IPS-18a (cell line): ENCODE data around the gene ALDH1A3.
"Not testable (repeated sequence)": the region's sequence is repeated elsewhere in the genome, so short reads cannot be mapped to it uniquely, and the experiment has no call there.

Experiments
- H3K27ac ChIP-seq: one replicate; pipeline ENCODE4 v1.5.1; 2013; ENCODE audit warnings: low read length
- H3K27me3 ChIP-seq: one replicate; pipeline ENCODE4 v1.6.1; 2013; ENCODE audit warnings: mild to moderate bottlenecking, low read length; ENCODE audit not compliant: control insufficient read depth, insufficient read depth
- H3K36me3 ChIP-seq: one replicate; pipeline ENCODE4 v1.6.1; 2013; ENCODE audit warnings: low read depth, low read length; ENCODE audit not compliant: control insufficient read depth
- H3K4me1 ChIP-seq: one replicate; pipeline ENCODE4 v1.6.1; 2013; ENCODE audit warnings: low read depth, low read length; ENCODE audit not compliant: control insufficient read depth
- H3K4me3 ChIP-seq: one replicate; pipeline ENCODE4 v1.5.1; 2013; ENCODE audit warnings: low read length
- H3K9ac ChIP-seq: one replicate; pipeline ENCODE4 v1.6.1; 2013; ENCODE audit warnings: mild to moderate bottlenecking, low read length, moderate library complexity
- H3K9me3 ChIP-seq: one replicate; pipeline ENCODE4 v1.6.1; 2013; ENCODE audit warnings: low read depth, low read length; ENCODE audit not compliant: control insufficient read depth

Gene ALDH1A3

GRCh38 chr15:100844778-100845177 is 34.9 kb upstream of the ALDH1A3 start:
- H3K9ac ChIP-seq: no peak overlapping the region
- H3K4me3 ChIP-seq: no peak overlapping the region
- no peak overlapping the region for H3K27ac ChIP-seq
- no peaks in the 10 kb centered on the region for H3K4me1 ChIP-seq
- no peaks in the 10 kb centered on the region for H3K36me3 ChIP-seq
- H3K27me3 ChIP-seq: no peaks in the 10 kb centered on the region
- no peaks in the 10 kb centered on the region for H3K9me3 ChIP-seq

DNA sequence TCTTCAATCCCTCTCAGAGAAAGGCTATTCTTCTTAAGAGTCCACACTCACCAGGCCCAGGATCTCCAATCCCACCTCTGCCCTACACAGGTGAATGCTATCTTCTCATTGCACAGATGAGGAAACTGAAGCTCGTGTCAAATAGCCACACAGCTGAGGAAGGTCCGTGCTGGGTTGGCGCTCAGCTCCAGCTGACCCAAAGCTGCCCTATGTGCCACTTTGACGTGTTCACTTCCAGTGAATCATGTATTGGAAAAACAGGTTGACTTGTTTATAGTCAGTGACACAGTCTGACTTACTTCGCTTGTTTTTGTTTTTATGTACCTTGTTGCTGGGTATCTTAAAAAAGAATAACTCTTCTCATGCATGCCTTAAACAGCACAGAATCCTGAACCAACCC is 32.4 kb upstream of the ALDH1A3 start:
- Histone ChIP-seq H3K4me1 (no peaks in the 10 kb centered on the region), H3K4me3 (no peak overlapping the region), H3K27me3 (no peaks in the 10 kb centered on the region), H3K9ac (no peak overlapping the region), H3K27ac (no peak overlapping the region), H3K36me3 (no peaks in the 10 kb centered on the region), H3K9me3 (no peaks in the 10 kb centered on the region)

- Histone ChIP-seq H3K4me1 (no peaks in the 10 kb centered on the region), H3K9me3 (no peaks in the 10 kb centered on the region), H3K27me3 (no peaks in the 10 kb centered on the region), H3K27ac (no peak overlapping the region), H3K4me3 (peak overlapping the region; percentile 49), H3K36me3 (no peaks in the 10 kb centered on the region), H3K9ac (no peak overlapping the region)
Measured at GRCh38 chr15:100849021-100849854, 30.4 kb upstream of the ALDH1A3 start.

GRCh38 chr15:100849855-100850218 is 29.8 kb upstream of the ALDH1A3 start:
- peak overlapping the region; percentile 49 for H3K4me3 ChIP-seq
- H3K9ac ChIP-seq: no peak overlapping the region
- no peaks in the 10 kb centered on the region for H3K9me3 ChIP-seq
- H3K36me3 ChIP-seq: no peaks in the 10 kb centered on the region
- no peaks in the 10 kb centered on the region for H3K27me3 ChIP-seq
- no peaks in the 10 kb centered on the region for H3K4me1 ChIP-seq
- H3K27ac ChIP-seq: no peak overlapping the region

GRCh38 chr15:100851428-100852015 is 28.1 kb upstream of the ALDH1A3 start:
- H3K4me1 ChIP-seq: not testable (repeated sequence)

GRCh38 chr15:100852630-100853029 is 27.0 kb upstream of the ALDH1A3 start:
- Histone ChIP-seq H3K9ac (no peak overlapping the region), H3K27ac (no peak overlapping the region), H3K27me3 (no peaks in the 10 kb centered on the region), H3K36me3 (no peaks in the 10 kb centered on the region), H3K9me3 (no peaks in the 10 kb centered on the region), H3K4me3 (no peak overlapping the region), H3K4me1 (no peaks in the 10 kb centered on the region)

More at GRCh38 chr15:100851428-100852015, 28.1 kb upstream of the ALDH1A3 start:
- H3K9ac ChIP-seq, H3K9me3 ChIP-seq, H3K27me3 ChIP-seq, H3K36me3 ChIP-seq, H3K27ac ChIP-seq, H3K4me3 ChIP-seq: not testable (repeated sequence)

DNA sequence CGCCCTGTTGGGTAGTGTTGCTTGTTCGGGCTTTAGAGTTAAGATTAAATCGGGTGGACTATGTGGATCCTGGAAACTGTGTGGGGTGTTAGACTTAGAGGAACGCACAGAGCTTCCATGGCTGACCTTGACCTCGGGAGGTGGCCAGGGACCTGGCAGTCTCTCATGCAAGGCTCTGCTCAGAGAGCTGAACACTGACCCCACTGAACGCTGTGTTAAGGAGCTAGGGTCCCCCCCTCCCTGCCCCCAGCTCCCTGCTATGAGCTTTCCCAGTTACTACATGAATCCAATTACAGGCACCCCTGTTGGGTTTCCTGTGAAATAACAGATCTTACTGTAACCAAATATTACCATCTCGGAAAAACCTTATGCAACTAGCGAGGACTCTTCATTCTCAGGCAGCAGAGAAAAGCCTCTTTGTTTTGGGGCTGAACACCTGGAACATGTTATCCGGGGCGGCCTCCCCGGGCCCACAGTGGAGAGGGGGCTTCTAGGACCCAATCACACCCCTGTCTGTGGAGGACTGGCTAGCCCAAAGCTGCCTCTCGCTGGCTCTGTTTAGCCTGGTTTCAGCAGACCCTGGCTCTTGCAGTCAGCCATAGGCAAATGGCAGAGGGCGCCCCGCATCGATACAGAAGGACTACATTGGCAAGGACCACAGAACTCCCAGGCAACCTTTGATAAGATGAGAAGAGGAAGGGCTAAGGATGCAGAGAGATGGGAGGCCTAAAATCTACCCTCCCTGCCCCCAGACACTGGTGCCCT is 25.8 kb upstream of the ALDH1A3 start:
- H3K36me3 ChIP-seq: no peaks in the 10 kb centered on the region
- H3K4me1 ChIP-seq: no peaks in the 10 kb centered on the region
- H3K27me3 ChIP-seq: no peaks in the 10 kb centered on the region
- H3K9me3 ChIP-seq: no peaks in the 10 kb centered on the region
- no peak overlapping the region for H3K27ac ChIP-seq
- H3K9ac ChIP-seq: no peak overlapping the region
- no peak overlapping the region for H3K4me3 ChIP-seq

- H3K9me3 ChIP-seq: no peaks in the 10 kb centered on the region
- H3K27me3 ChIP-seq: no peaks in the 10 kb centered on the region
- no peak overlapping the region for H3K9ac ChIP-seq
- H3K36me3 ChIP-seq: no peaks in the 10 kb centered on the region
- no peak overlapping the region for H3K4me3 ChIP-seq
- no peak overlapping the region for H3K27ac ChIP-seq
- H3K4me1 ChIP-seq: no peaks in the 10 kb centered on the region
Measured at GRCh38 chr15:100856867-100857266, 22.8 kb upstream of the ALDH1A3 start.

- Histone ChIP-seq H3K27ac (no peak overlapping the region), H3K4me3 (no peak overlapping the region), H3K4me1 (no peaks in the 10 kb centered on the region), H3K9ac (no peak overlapping the region), H3K27me3 (no peaks in the 10 kb centered on the region), H3K9me3 (no peaks in the 10 kb centered on the region), H3K36me3 (no peaks in the 10 kb centered on the region)
Measured at GRCh38 chr15:100858294-100858693, 21.3 kb upstream of the ALDH1A3 start.

DNA sequence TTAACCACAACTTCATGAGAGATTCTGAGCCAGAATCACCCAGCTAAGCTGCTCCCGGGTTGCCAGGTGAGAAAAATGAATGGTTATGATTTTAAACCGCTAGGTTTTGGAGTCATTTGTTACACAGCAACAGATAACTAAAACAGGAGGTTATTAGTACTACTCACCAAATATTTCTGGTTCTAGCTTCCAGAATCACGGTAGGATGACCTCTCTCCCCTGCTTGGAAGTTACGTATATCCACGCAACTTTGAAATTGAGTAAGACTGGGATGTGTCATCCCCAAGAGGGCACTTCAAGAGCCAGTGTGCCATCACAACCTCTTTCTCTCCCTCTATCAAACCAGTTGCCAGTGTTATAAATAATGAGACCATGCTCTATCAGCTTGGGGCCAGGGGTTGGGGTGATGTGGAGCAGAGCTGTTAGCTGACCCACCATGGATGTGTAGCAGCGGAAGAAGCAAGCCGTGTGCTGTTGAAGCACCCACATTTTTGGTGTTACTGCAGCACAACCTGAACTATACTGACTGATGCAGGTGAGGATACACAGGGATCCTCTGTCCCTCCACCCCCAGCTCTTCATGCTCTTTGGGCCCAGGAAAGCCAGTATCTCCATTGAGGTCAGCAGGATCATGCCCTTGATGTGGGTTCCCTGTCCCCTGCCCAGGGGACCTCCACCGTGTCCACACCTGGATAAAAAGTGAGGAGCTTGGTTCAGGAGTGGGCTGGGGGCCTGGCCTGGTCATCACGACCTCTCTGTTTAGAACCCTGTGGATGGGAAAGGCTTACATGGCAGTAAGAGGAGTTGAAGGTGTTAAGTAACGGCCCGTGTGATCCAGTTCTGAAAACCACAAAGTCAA is 19.4 kb upstream of the ALDH1A3 start:
- Histone ChIP-seq H3K4me1 (no peaks in the 10 kb centered on the region), H3K4me3 (no peak overlapping the region), H3K9ac (no peak overlapping the region), H3K9me3 (no peaks in the 10 kb centered on the region), H3K36me3 (no peaks in the 10 kb centered on the region), H3K27ac (no peak overlapping the region), H3K27me3 (no peaks in the 10 kb centered on the region)
